ENCODE data around the gene RPS18. TPM values are rescaled to one million over a fixed set of nuclear protein-coding genes. Genes with fewer than 3 reads are reported as not detected.
A peak's percentile ranks its signal among the peaks of the same experiment; 100 is the strongest.

The RPS18 gene
- total and polyA plus RNA-seq, 9 of the 15 experiments (the other 6 are each of a cell fraction or from before 2014, with no cell fraction given): 5,023 to 17,516 (median 8,131) TPM

DNA sequence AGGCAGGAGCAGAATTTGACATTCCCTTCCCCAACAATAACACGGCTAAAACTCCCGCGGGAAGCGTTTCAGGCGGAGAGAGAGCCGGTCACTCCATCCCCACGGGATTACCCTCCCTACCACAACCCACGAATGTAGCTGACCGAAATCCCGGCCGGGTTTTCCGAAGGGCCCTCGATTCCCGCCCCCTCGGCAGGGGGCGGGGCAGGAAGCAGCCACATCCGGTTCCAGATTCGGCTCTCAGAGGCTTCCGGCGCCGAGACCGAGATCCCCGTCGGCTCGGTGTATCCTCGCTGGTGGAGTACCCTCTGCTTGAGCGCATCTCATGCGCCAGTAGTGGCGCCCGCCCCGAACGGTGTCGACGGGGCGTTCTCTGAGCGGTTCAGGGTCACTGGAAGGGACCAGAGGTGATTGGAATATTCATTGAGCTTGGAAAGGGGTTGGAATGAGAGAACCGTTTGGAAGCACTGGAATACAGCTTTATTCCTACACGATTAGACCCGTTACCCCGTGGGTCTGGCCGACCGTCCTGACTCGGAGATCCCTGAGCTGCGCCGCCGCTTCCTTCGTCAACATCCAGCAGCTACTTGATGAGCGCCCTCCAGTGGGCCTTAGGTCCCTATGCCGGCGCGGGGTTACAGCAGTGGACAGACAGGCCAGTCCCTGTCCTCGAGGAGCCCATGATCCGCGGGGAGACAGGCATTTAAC lies 27.5 kb downstream of the RPS18 start (continued):
- no peak for TF ChIP-seq ZNF449 (CRISPR knock-in tag; IDR thresholded peaks at IDR 0.05)
- TF ChIP-seq SAFB2 (IDR thresholded peaks at IDR 0.05; ENCODE audit: borderline replicate concordance, low read depth, low read length, severe bottlenecking): no peak
- TF ChIP-seq ZNF311 (CRISPR knock-in tag; IDR thresholded peaks at IDR 0.05): no peak
- peak; percentile 70; the same call in 1 of the 2 replicates for TF ChIP-seq CREB3 (tag; conservative IDR thresholded peaks at IDR 0.05; ENCODE audit: low read depth)
- TF ChIP-seq ZNF174 (CRISPR knock-in tag; IDR thresholded peaks at IDR 0.05): no peak
- no peak for TF ChIP-seq SNRNP70 (optimal IDR thresholded peaks at IDR 0.05; ENCODE audit: low read depth, low read length)
- TF ChIP-seq RBBP5 (IDR thresholded peaks at IDR 0.05; ENCODE audit: borderline replicate concordance, insufficient read depth, low read length, poor library complexity, severe bottlenecking): peak; percentile 62
- TF ChIP-seq CC2D1A (IDR thresholded peaks at IDR 0.05): peak; percentile 45
- TF ChIP-seq EP300 (IDR thresholded peaks at IDR 0.05; ENCODE audit: low read length): peak; percentile 46
- TF ChIP-seq TAF15 (IDR thresholded peaks at IDR 0.05; ENCODE audit: low read depth, low read length): no peak
- TF ChIP-seq EGR1 (conservative IDR thresholded peaks at IDR 0.05): peak; percentile 94
- peak; percentile 49; the same call in 1 of the 2 replicates for TF ChIP-seq ZNF583 (CRISPR knock-in tag; IDR thresholded peaks at IDR 0.05)
- TF ChIP-seq ADNP (tag; IDR thresholded peaks at IDR 0.05): no peak
- TF ChIP-seq PPARD (CRISPR knock-in tag; IDR thresholded peaks at IDR 0.05): no peak
- TF ChIP-seq CCAR2 (IDR thresholded peaks at IDR 0.05; ENCODE audit: low read depth, low read length): no peak; the same call in 1 of the 2 replicates
- TF ChIP-seq ZNF212 (CRISPR knock-in tag; IDR thresholded peaks at IDR 0.05): 0 out of 2 replicates have a peak, but pooled peaks have one; percentile 15
- TF ChIP-seq, protein P1, sequence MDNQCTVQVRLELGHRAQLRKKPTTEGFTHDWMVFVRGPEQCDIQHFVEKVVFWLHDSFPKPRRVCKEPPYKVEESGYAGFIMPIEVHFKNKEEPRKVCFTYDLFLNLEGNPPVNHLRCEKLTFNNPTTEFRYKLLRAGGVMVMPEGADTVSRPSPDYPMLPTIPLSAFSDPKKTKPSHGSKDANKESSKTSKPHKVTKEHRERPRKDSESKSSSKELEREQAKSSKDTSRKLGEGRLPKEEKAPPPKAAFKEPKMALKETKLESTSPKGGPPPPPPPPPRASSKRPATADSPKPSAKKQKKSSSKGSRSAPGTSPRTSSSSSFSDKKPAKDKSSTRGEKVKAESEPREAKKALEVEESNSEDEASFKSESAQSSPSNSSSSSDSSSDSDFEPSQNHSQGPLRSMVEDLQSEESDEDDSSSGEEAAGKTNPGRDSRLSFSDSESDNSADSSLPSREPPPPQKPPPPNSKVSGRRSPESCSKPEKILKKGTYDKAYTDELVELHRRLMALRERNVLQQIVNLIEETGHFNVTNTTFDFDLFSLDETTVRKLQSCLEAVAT (IDR thresholded peaks at IDR 0.05): peak in 1 of 2 experiments; percentile 23; a peak in 1 of 4 replicates
- TF ChIP-seq NCOA2 (IDR thresholded peaks at IDR 0.05; ENCODE audit: partially characterized antibody in 2 of 2): no peak
- TF ChIP-seq TCF7 (IDR thresholded peaks at IDR 0.05; ENCODE audit: borderline replicate concordance): peak; percentile 6; the same call in 1 of the 2 replicates
- peak; percentile 89 for TF ChIP-seq KLF13 (tag; IDR thresholded peaks at IDR 0.05; ENCODE audit: borderline replicate concordance, low read depth)
- peak; percentile 95 for TF ChIP-seq KDM5B (IDR thresholded peaks at IDR 0.05; ENCODE audit: insufficient replicate concordance, low read depth, low read length)
- TF ChIP-seq RBFOX2 (IDR thresholded peaks at IDR 0.05; ENCODE audit: low read depth, low read length): peak; percentile 97
- peak; percentile 12; the same call in 1 of the 2 replicates for TF ChIP-seq ZBTB7A (IDR thresholded peaks at IDR 0.05; ENCODE audit: borderline replicate concordance, control insufficient read depth, low read depth, low read length)
- peak; percentile 75; the same call in 1 of the 2 replicates for TF ChIP-seq NR1H2 (CRISPR knock-in tag; IDR thresholded peaks at IDR 0.05)
- TF ChIP-seq FOXJ3 (CRISPR knock-in tag; IDR thresholded peaks at IDR 0.05): no peak
- TF ChIP-seq MAFK (IDR thresholded peaks at IDR 0.05; ENCODE audit: low read length): no peak

Measured in K562 (cell line).